CD14-positive monocyte (primary cell): ENCODE results near the gene MPEG1. TPM values are rescaled to one million over a fixed set of nuclear protein-coding genes. Genes with fewer than 3 reads are reported as not detected.

ENCODE experiments used
- DNase-seq, 3 donors: peaks; one replicate each; pipeline ENCODE4 v3.0.0-alpha.2; 2011 to 2022
- H2AFZ ChIP-seq: 2 replicates; pipeline ENCODE4 v1.6.0; 2012; ENCODE audit warnings: mild to moderate bottlenecking, low read depth, low read length, inconsistent platforms; ENCODE audit not compliant: insufficient read depth, poor library complexity, severe bottlenecking
- H3K27ac ChIP-seq, 2 donors: 1 replicate in 1 of 2; 2 replicates in 1 of 2; pipeline ENCODE4 v1.5.1; 2012 to 2013; ENCODE audit warnings: low read length in 2 of 2, control low read depth in 1 of 2, inconsistent platforms in 1 of 2, low read depth in 1 of 2, mild to moderate bottlenecking in 1 of 2
- H3K27me3 ChIP-seq, 2 donors: one replicate each; pipeline versions ENCODE4 v1.6.0 to v1.6.1; 2011 to 2013; ENCODE audit warnings: low read length in 2 of 2; ENCODE audit not compliant: control insufficient read depth in 2 of 2, insufficient read depth in 2 of 2
- H3K36me3 ChIP-seq, 2 donors: replicated peaks in 1 of 2; 1 replicate in 1 of 2; 2 replicates in 1 of 2; pipeline versions ENCODE4 v1.5.1 to v1.6.1; 2012 to 2013; ENCODE audit warnings: low read length in 2 of 2, control low read depth in 1 of 2, inconsistent platforms in 1 of 2, mild to moderate bottlenecking in 1 of 2; ENCODE audit not compliant: insufficient read depth in 2 of 2, control insufficient read depth in 1 of 2
- H3K4me1 ChIP-seq, 2 donors: 1 replicate in 1 of 2; 2 replicates in 1 of 2; pipeline versions ENCODE4 v1.5.1 to v1.6.1; 2012 to 2013; ENCODE audit warnings: low read length in 2 of 2, control low read depth in 1 of 2, inconsistent platforms in 1 of 2, mild to moderate bottlenecking in 1 of 2, moderate library complexity in 1 of 2; ENCODE audit not compliant: insufficient read depth in 2 of 2, control insufficient read depth in 1 of 2
- H3K4me2 ChIP-seq: replicated peaks from 2 replicates; pipeline ENCODE3; 2012; ENCODE audit warnings: low read length, moderate library complexity, mild to moderate bottlenecking; ENCODE audit not compliant: poor library complexity, severe bottlenecking; ENCODE audit errors: extremely low read depth
- H3K4me3 ChIP-seq, 3 experiments: fragments of 200-600 bp in 1 of 3; sonication (generic) in 1 of 3; replicated peaks in 1 of 3; 1 replicate in 2 of 3; 2 replicates in 1 of 3; pipeline ENCODE4 v1.5.1; 2011 to 2013; ENCODE audit warnings: low read length in 3 of 3, mild to moderate bottlenecking in 3 of 3, control low read depth in 2 of 3, low read depth in 2 of 3, inconsistent platforms in 1 of 3, moderate library complexity in 1 of 3
- H3K79me2 ChIP-seq: 2 replicates; pipeline ENCODE4 v1.6.0; 2012; ENCODE audit warnings: mild to moderate bottlenecking, control low read depth, inconsistent platforms, low read length, moderate library complexity; ENCODE audit not compliant: insufficient read depth
- H3K9ac ChIP-seq: 2 replicates; pipeline ENCODE4 v1.6.0; 2017; ENCODE audit warnings: low read length, mild to moderate bottlenecking; ENCODE audit not compliant: insufficient read depth, poor library complexity, severe bottlenecking
- H3K9me3 ChIP-seq, 2 donors: replicated peaks in 1 of 2; 1 replicate in 1 of 2; 2 replicates in 1 of 2; pipeline versions ENCODE4 v1.5.1 to v1.6.1; 2012 to 2013; ENCODE audit warnings: low read length in 2 of 2, control low read depth in 1 of 2; ENCODE audit not compliant: control insufficient read depth in 1 of 2, insufficient read depth in 1 of 2
- H4K20me1 ChIP-seq: 2 replicates; pipeline ENCODE4 v1.6.0; 2012; ENCODE audit warnings: mild to moderate bottlenecking, low read length, control low read depth, moderate library complexity; ENCODE audit not compliant: insufficient read depth
- H3K27ac Mint-ChIP-seq, 7 donors: one replicate each; pipeline ENCODE4 v1.8.0; 2020; ENCODE audit warnings: mild to moderate bottlenecking in 7 of 7, mixed read lengths in 7 of 7, moderate library complexity in 6 of 7, inconsistent platforms in 2 of 7
- H3K27me3 Mint-ChIP-seq, 3 donors: one replicate each; pipeline ENCODE4 v1.8.0; 2021 to 2022; ENCODE audit warnings: low read depth in 3 of 3, mild to moderate bottlenecking in 3 of 3, mixed read lengths in 3 of 3, moderate library complexity in 3 of 3, inconsistent platforms in 1 of 3
- H3K36me3 Mint-ChIP-seq, 2 donors: one replicate each; pipeline ENCODE4 v1.8.0; 2020; ENCODE audit warnings: mixed read lengths in 2 of 2, inconsistent platforms in 1 of 2, mild to moderate bottlenecking in 1 of 2
- H3K4me1 Mint-ChIP-seq: one replicate; pipeline ENCODE4 v1.8.0; 2020; ENCODE audit warnings: mild to moderate bottlenecking, mixed read lengths
- H3K4me3 Mint-ChIP-seq, 2 donors: one replicate each; pipeline ENCODE4 v1.8.0; 2020; ENCODE audit warnings: mild to moderate bottlenecking in 2 of 2, mixed read lengths in 2 of 2, moderate library complexity in 1 of 2
- H3K9me3 Mint-ChIP-seq, 7 donors: one replicate each; pipeline ENCODE4 v1.8.0; 2020 to 2022; ENCODE audit warnings: mixed read lengths in 7 of 7, mild to moderate bottlenecking in 6 of 7, moderate library complexity in 6 of 7, inconsistent platforms in 2 of 7
- WGBS: methylation state at CpG from one replicate; pipeline ENCODE4 v1.1.5; 2013; ENCODE audit warnings: missing lambda C conversion rate; ENCODE audit not compliant: insufficient coverage; 5-methylcytosine and 5-hydroxymethylcytosine counted together
- intact Hi-C, 2 donors: fragments of 100-400 bp; cut with micrococcal nuclease; formaldehyde crosslinking; loops; one replicate each; pipeline versions ENCODE4 v1.15.0 to v1.15.1; 2023
- polyA plus RNA-seq, 3 donors: library from polyadenylated mRNA; depleted of rRNA in 1 of 3; unstranded in 2 of 3; stranded (reverse) in 1 of 3; fragments of 300-500 nt in 2 of 3; fragments of >200 nt in 1 of 3; fragmentation: Illumina TruSeq in 2 of 3; gene quantifications; 1 replicate in 2 of 3; 2 replicates in 1 of 3; pipeline ENCODE4 v1.2.3, GENCODE V29; 2012 to 2021
- TF ChIP-seq, protein P1 (sequence below): fragments of 200-600 bp; IDR thresholded peaks from one replicate; pipeline ENCODE4 v1.8.0; 2022; ENCODE audit warnings: antibody characterized with exemption, mild to moderate bottlenecking

The MPEG1 gene
- polyA plus RNA-seq, 3 donors, result 273 to 971 (median 691) TPM

DNA sequence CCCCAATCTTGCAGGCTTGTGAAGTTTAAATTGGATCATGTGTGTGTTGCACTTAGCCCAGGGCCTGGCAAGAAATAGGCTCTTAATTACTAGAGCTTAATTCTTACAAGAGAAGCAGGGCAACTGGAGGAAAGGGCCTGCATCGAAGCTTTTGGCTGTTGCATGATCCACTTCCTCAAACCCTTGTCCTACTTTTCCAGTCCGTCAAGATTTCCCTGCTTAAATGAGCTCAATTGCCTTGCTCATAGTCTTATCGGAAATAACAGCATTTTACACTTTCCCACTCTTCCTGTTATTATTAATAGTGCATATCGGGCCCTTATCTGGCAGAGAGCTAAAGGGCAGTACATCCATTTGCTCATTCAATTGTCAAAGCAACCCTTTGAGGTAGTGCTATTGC lies 22.7 kb downstream of the MPEG1 start:
- Histone ChIP-seq H3K27ac (no peak overlapping the region), H4K20me1 (peaks cover 16% of the 10 kb centered on the region), H3K27me3 (no peaks in the 10 kb centered on the region), H3K36me3 (peaks cover 0 to 54% of the 10 kb centered on the region in 2 donors), H3K4me1 (peaks cover 8% of the 10 kb centered on the region in 2 donors), H3K79me2 (no peaks in the 10 kb centered on the region), H3K4me3 (no peak overlapping the region), H3K9me3 (no peaks in the 10 kb centered on the region), H3K4me2 (no peak overlapping the region), H2AFZ (no peak overlapping the region), H3K9ac (no peak overlapping the region)
- Mint-ChIP-seq H3K27me3 (peaks cover 0 to 4% (median 2%) of the 10 kb centered on the region in 3 donors), H3K4me3 (no peak overlapping the region), H3K4me1 (peaks cover 10% of the 10 kb centered on the region), H3K27ac (no peak overlapping the region), H3K9me3 (no peaks in the 10 kb centered on the region), H3K36me3 (peaks cover 58 to 59% of the 10 kb centered on the region in 2 donors)
- intact Hi-C loops, result no loop called here
- TF ChIP-seq, protein P1, sequence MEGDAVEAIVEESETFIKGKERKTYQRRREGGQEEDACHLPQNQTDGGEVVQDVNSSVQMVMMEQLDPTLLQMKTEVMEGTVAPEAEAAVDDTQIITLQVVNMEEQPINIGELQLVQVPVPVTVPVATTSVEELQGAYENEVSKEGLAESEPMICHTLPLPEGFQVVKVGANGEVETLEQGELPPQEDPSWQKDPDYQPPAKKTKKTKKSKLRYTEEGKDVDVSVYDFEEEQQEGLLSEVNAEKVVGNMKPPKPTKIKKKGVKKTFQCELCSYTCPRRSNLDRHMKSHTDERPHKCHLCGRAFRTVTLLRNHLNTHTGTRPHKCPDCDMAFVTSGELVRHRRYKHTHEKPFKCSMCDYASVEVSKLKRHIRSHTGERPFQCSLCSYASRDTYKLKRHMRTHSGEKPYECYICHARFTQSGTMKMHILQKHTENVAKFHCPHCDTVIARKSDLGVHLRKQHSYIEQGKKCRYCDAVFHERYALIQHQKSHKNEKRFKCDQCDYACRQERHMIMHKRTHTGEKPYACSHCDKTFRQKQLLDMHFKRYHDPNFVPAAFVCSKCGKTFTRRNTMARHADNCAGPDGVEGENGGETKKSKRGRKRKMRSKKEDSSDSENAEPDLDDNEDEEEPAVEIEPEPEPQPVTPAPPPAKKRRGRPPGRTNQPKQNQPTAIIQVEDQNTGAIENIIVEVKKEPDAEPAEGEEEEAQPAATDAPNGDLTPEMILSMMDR, result no peak
- WGBS, result 6% methylated on average over 2 of the region's 4 CpGs
- DNase-seq, result no peak

DNA sequence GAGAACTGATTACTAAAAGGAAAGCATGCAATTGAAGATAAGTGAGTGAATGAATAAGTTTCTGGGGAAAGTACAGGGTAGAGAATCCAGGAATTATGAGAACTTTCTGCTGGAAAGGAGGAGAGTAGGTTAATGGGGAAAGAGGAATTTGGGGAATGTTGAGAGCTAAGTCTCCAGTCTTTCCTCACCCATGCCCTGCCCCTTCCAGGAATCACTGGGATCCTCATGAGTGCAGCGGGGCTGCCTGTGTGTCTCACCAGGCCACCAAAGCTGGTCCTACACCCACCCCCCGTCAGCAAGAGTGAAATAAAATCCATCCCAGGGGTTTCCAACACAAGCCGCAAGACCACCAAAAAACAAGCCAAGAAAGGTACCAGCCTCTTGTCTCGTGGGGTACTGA lies 23.8 kb downstream of the MPEG1 start:
- no peaks in the 10 kb centered on the region for H3K9me3 ChIP-seq
- peaks cover 8% of the 10 kb centered on the region in 2 donors for H3K4me1 ChIP-seq
- no peak overlapping the region for H3K27ac ChIP-seq
- TF ChIP-seq, protein P1, result no peak
- no peak overlapping the region for H3K4me3 Mint-ChIP-seq
- H3K4me2 ChIP-seq, result no peak overlapping the region
- peaks cover 0 to 56% of the 10 kb centered on the region in 2 donors for H3K36me3 ChIP-seq
- H3K27me3 ChIP-seq, result no peaks in the 10 kb centered on the region
- peaks cover 10% of the 10 kb centered on the region for H3K4me1 Mint-ChIP-seq
- H3K36me3 Mint-ChIP-seq, result peaks cover 51 to 56% of the 10 kb centered on the region in 2 donors
- DNase-seq, result no peak
- H3K27me3 Mint-ChIP-seq, result peaks cover 0 to 4% (median 2%) of the 10 kb centered on the region in 3 donors
- H3K27ac Mint-ChIP-seq, result no peak overlapping the region
- no peak overlapping the region for H3K4me3 ChIP-seq
- H4K20me1 ChIP-seq, result peaks cover 15% of the 10 kb centered on the region
- H3K79me2 ChIP-seq, result no peaks in the 10 kb centered on the region
- intact Hi-C loops, result no loop called here
- no peaks in the 10 kb centered on the region for H3K9me3 Mint-ChIP-seq
- no peak overlapping the region for H3K9ac ChIP-seq
- WGBS, result 97% methylated on average over 4 of the region's 4 CpGs
- no peak overlapping the region for H2AFZ ChIP-seq
